GM12892 (cell line): ENCODE data around the gene MFAP1.
A peak's percentile ranks its signal among the peaks of the same experiment; 100 is the strongest.

Experiments
- DNase-seq: peaks from one replicate; pipeline ENCODE4 v3.0.0; 2011; ENCODE audit not compliant: insufficient read length
- FAIRE-seq: peaks from 2 replicates; lab custom pipeline; 2011; peaks lifted over from hg19 to GRCh38; lab: Jason Lieb, UNC
- POLR2A ChIP-seq: IDR thresholded peaks from 2 replicates; pipeline ENCODE4 v1.6.1; 2011; ENCODE audit warnings: low read depth, low read length, control low read depth
- POLR2AphosphoS5 ChIP-seq: IDR thresholded peaks from 2 replicates; pipeline ENCODE4 v1.6.1; 2011; ENCODE audit warnings: low read depth, low read length, control low read depth
- TAF1 ChIP-seq: IDR thresholded peaks from 2 replicates; pipeline ENCODE4 v1.6.1; 2011; ENCODE audit warnings: low read depth, mild to moderate bottlenecking, control low read depth, low read length, borderline replicate concordance

The MFAP1 gene

GRCh38 chr15:43769584-43770228 lies 54.8 kb downstream of the MFAP1 start:
- DNase-seq (no peak), FAIRE-seq (peak; percentile 33)
- TF ChIP-seq POLR2AphosphoS5 (no peak), TAF1 (no peak), POLR2A (no peak)

DNA sequence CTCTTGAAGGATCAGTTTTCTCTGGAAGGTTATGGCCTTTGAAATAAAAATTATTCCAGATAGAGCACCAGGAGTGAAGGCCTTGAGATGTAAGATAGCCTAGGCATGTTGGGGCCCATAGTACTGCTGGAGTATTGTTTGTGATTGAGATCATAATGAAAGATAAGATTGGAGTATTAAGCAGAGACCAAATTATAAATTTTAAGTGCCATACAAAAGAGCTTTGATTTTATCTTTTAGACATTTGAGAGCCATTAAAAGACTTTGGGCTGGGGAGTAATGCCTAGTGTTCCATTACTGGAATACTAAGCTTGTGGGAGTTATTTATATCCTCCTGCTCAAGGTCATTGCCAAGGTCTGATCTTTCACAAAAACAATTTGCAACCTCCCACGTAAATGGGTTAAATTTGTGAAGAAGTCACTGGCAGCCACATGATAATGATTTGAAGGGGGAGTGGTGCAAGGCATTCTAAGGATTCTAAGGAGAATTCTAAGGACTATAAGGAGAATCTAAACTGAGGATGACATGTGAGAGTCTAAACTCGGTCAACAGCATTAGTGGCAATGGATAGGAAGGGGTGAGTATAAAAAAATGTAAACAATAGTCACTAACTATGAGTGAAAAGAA lies 60.6 kb downstream of the MFAP1 start:
- FAIRE-seq (no peak), DNase-seq (no peak)
- no peak for TF ChIP-seq POLR2AphosphoS5
- TF ChIP-seq POLR2A = no peak
- no peak for TF ChIP-seq TAF1

DNA sequence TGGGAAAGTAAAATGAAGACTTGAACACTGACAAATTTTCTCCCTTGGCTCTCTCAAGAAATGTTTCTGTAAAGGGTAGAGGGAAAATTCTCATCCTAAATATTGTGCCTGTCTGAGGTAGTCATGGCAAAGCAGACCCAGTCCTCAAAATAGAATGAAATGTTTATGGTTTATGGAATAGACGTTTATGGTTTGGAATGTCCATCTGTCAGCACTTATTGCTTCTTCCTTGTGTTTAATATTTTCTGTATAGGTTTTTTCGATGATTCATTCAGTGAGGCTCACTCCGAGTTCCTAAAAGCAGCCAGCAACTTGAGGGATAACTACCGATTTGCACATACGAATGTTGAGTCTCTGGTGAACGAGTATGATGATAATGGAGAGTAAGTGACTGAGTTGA lies 61.7 kb downstream of the MFAP1 start:
- DNase-seq (no peak), FAIRE-seq (peak; percentile 50)
- TF ChIP-seq TAF1 (no peak), POLR2A (no peak), POLR2AphosphoS5 (no peak)
